NCI-H526 (cell line): ENCODE measurements around the gene ECSIT.

Experiments
- DNase-seq, 2 experiments: peaks; one replicate each; lab custom pipeline; 2025; lab: John Stamatoyannopoulos, UW

ECSIT gene

DNA sequence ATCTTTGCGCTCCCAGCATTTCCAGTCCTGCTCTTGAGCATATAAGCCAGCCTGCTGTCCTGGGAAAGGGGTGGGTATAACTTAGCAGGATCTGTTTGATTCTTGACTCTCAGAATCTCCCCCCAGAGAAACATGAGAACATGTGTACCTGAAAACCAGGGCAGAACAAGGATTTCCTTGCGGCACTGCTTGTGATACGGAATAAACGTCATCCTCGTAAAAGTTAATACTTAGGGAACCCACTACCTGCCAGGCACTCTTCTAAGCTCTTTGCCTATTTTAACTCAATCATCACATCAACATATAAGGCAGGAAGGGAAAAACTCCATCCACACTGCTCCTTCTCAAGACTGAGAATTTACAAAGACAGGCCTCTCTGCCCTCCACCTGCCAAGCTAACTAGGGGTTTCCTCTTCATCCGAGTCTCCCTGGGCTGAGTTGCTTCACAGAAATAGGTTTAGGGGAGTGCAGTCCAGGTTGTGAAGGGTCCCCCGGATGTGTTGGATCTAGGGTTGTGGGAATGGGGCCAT lies 24.4 kb downstream of the ECSIT start:
- DNase-seq, result no peak

GRCh38 chr19:11499890-11500420 lies 29.0 kb downstream of the ECSIT start:
- DNase-seq, result no peak

GRCh38 chr19:11499220-11499726 lies 29.7 kb downstream of the ECSIT start:
- no peak for DNase-seq

DNA sequence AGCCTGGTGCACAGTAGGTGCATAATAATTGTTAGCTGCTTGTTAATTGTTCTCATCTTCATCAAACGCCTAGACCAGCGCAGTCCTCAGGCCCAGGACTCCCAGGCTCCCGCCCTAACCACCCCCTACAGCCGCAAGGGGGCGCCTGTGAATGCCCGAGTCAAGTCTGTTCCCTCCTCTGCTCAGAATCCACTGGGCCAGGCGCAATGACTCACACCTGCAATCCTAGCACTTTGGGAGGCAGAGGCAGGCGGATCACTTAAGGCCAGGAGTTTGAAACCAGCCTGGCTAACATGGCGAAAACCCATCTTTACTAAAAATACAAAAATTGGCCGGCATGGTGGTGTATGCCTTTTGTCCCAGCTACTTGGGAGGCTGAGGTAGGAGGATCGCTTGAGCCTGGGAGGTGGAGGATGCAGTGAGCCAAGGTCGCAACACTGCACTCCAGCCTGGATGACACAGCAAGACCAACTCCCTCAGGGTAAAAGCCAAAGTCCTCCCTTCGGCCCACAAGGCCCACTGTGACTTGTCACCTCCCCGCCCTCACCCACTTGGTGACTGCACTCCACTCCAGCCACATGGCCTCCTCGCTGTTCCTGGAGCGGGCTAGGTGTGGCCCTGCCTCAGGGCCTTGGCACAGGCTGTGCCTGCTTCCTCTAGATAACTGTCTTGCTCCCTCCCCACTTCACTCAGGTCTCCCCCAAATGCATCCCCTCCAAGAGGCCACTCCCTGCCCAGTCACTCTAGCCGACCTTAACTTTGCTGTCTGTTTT lies 32.4 kb downstream of the ECSIT start:
- DNase-seq, result peak in 1 of 2 experiments; percentile 54

- DNase-seq, result no peak
Observed at GRCh38 chr19:11495885-11496284, 33.0 kb downstream of the ECSIT start.

GRCh38 chr19:11495481-11495880 lies 33.5 kb downstream of the ECSIT start:
- no peak for DNase-seq

- DNase-seq, result no peak
Observed at GRCh38 chr19:11494634-11495285, 34.2 kb downstream of the ECSIT start.

DNA sequence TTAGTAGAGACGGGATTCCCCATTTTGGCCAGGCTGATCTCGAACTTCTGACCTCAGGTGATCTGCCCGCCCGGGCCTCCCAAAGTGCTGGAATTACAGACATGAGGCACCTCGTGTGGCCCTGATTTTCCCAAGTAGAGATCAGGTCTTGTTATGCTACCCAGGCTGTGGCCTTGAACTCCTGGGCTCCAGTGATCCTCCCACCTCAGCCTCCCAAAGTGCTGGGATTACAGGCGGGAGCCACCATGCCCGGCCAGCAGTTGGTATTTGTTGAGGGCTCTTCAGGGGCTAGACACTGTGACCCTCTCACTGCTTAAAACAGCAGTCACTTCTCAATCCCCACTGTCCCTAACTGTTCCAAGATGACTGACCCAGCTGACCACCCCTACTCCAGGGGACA lies 39.6 kb downstream of the ECSIT start:
- no peak for DNase-seq

DNA sequence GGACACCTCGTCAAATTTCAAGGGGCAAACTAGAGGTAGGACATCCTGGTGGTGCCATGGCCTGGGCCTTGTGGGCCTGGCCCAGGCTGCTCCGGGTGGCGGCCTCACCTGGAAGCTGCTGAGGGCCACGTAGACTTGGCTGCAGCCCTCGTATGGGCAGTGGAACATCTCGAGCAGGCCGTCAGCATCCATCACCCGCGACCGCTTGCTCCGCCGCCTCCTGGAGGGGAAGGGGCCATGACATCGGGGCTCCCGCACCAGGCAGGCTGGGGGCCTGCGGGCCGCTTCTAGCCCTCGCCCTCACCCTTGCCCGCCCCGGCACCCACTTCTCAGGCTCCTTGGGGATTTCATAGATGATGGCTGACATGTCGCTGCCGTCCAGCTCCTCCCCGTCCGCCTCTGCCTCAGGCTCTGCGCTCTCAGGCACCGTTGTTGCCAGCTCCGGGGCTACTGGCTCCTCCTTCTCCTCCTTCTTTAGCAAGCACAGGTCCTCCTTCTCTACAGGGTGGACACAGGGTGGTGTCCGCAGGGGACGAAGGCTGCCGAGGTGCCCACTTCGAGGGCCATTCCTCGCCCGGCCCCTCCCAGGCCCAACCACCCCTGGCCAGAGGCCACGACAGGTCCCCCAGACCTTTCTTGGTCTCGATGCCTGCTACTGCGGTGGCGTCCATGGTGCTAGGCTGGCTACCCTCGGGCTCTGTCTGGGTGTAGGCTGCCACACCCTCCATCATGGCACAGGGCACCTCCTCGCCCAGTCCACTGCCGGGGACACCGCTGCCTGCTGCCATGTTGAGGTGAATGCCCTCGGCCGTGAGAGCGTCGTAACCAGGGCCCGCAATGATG lies 42.1 kb downstream of the ECSIT start:
- no peak for DNase-seq

GRCh38 chr19:11485245-11485837 lies 43.6 kb downstream of the ECSIT start:
- DNase-seq, result no peak

- peak in 1 of 2 experiments; percentile 50 for DNase-seq
Observed at GRCh38 chr19:11483366-11484111, 45.4 kb downstream of the ECSIT start.

DNA sequence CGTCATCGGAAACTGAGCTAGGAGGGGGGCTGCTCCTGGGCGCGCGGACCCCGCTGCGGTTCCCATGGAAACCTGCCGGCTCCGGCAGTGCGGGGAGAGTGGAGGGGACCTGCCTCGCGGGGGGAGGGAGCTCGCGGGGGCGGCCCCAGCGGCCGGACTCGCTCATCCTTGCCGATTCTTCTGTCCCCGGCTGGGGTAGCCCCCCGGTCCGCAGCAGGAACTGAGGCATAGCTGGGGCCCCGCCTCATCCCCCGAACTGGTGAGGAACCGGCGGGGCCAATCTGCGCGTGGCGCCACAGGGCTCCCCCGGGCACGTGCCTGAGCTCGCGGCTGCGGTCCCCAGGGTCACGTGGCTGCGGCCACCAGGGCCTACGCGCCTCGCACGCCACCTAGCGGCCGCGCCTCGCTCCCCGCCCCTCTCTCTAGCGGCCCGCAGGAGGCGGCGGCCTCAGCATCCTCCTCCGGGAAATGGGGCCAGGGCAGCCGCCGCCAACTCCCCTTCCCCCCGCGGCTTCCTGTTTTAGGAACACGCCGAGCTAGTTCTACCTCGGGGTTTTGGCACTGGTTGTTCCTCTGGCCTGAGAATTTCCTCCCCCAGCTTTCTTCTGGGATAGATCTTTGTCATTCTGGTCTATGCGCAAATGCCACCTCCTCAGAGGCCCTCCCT lies 46.4 kb downstream of the ECSIT start:
- peak in 1 of 2 experiments; percentile 82 for DNase-seq

DNA sequence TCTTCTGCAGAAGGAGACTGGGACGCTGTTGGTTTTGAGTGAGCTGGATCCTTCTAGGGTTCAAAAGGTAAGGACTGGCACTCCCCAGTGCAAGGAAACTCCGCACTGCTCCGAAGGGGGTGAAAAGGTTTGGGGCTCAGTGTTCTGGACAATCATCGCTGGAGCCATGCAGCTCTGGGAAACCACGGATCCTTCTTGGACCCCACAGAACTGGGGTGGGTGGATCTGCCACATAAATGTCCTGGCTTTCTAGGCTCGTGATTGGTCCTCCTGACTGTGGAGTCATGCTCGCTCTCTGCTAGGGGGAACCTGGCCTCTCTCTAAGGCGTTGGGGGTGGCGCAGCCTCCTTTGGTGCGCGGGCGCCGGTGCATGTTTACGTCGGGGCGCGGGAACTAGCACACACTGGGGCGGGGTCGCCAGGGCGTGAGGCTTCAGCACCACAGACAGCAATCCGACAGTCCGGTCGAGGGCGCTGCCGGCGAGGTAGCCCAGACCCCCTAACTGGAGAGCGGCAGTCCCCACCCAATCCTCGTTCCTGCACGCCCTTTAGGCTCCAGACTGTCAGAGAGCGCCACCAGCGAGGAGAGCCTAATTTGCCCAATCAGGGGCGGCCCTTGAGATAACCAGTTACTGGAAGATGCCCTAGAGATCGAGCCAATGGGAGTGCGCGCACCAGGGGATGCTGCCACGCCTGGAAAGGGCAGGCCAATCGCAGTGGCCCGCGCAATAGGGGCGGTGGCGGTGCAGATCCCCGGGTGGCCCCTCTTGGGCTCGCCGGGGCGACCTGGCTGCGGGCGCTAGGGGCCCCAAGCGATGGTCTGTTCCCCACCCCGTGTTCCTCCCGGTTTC lies 47.2 kb downstream of the ECSIT start:
- DNase-seq, result peak; percentile 82 to 85

DNA sequence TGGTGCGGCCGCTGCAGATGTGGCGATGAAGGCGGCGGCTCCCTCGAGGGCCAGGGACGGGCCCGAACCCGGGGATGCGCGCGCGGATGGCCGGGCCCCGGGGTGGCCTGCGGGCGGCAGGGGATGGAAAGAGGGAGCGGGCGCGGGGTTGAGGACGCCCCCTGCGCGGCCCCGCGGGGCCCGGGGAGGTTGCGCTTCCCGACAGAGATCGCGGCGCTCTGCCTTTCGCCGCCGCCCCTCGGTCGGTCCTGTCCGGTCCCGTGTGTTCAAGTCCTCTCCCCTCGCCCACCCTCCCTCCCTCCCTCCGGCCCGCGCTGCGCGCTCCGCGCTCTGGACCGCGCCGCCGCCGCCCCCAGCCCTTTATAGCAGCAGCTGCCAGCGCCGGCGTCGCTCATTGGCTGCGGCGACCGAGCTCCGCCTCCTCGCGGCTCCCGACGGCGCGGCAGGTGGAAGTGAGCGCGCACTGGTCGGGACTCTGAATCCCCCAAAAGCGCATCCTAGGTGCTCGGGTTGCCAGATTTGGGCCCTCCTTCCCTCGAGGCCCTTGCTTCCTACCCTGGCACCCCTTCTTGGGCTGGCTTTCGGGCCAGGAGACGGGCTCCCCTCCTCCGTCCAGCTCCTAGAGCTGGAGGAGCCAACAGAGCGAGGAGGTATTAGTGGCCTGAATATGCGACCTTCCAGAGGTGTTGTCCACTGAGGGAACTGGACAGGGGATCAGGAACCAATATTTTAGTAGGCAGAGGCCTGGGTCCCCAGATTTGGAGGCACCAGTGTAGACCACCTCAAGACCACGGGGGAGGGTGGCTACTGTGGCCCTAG lies 48.0 kb downstream of the ECSIT start, which contains the start of gene ELAVL3:
TSS of gene ELAVL3 (minus strand) at position 332 of the 819 bp plus-strand sequence. CDS start 438 bp downstream, outside the sequence.
- peak in 1 of 2 experiments; percentile 58 for DNase-seq

- peak in 1 of 2 experiments; percentile 37 for DNase-seq
Observed at GRCh38 chr19:11479898-11480714, 48.8 kb downstream of the ECSIT start.

GRCh38 chr19:11479090-11479897 lies 49.6 kb downstream of the ECSIT start:
- DNase-seq, result peak in 1 of 2 experiments; percentile 76
